ENCODE data around the gene TMPRSS11A. TPM values are rescaled to one million over a fixed set of nuclear protein-coding genes. Genes with fewer than 3 reads are reported as not detected.

The TMPRSS11A gene
- total RNA-seq, 4 donors from 2014 or later, result not detected

DNA sequence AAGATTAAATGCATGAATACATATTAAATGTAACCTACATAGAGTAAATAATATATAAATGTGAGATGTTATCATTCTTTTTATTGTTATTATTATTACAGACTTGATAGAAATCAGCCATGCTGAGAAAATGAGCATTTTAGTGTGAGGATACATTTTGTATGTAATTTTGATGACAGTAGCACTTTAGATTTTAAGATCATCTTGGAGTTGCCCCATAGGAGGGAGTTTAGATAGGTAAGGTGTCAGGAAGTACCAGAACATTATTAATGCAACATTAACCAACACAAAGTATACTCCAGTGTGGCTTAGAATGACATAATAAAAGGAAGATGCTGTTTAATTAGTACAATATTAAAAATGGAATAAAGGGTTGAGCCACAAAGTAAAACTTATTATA, 8.4 kb downstream of the TMPRSS11A start:
- in situ Hi-C loops (cut with MboI; ENCODE audit: low pct_ligation_motif_present in 1 of 4, low pct_unique_long_range_greater_than_20kb in 1 of 4, low sequenced_read_pairs in 3 of 4) (no loop called here), intact Hi-C loops (cut with DNase I; ENCODE audit: low total_unique reads) (no loop called here)
- Histone ChIP-seq H3K27ac (no peak overlapping the region), H3K4me1 (no peaks in the 10 kb centered on the region), H3K36me3 (no peaks in the 10 kb centered on the region), H3K4me3 (no peak overlapping the region), H3K9me3 (no peaks in the 10 kb centered on the region), H3K27me3 (no peaks in the 10 kb centered on the region)
- DNase-seq, result no peak
- TF ChIP-seq, protein P1, sequence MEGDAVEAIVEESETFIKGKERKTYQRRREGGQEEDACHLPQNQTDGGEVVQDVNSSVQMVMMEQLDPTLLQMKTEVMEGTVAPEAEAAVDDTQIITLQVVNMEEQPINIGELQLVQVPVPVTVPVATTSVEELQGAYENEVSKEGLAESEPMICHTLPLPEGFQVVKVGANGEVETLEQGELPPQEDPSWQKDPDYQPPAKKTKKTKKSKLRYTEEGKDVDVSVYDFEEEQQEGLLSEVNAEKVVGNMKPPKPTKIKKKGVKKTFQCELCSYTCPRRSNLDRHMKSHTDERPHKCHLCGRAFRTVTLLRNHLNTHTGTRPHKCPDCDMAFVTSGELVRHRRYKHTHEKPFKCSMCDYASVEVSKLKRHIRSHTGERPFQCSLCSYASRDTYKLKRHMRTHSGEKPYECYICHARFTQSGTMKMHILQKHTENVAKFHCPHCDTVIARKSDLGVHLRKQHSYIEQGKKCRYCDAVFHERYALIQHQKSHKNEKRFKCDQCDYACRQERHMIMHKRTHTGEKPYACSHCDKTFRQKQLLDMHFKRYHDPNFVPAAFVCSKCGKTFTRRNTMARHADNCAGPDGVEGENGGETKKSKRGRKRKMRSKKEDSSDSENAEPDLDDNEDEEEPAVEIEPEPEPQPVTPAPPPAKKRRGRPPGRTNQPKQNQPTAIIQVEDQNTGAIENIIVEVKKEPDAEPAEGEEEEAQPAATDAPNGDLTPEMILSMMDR (IDR thresholded peaks at IDR 0.05), result no peak
- TF ChIP-seq EP300 (IDR thresholded peaks at IDR 0.05; ENCODE audit: low read depth) (no peak), POLR2A (IDR thresholded peaks at IDR 0.05) (no peak), POLR2AphosphoS5 (IDR thresholded peaks at IDR 0.05) (no peak)

DNA sequence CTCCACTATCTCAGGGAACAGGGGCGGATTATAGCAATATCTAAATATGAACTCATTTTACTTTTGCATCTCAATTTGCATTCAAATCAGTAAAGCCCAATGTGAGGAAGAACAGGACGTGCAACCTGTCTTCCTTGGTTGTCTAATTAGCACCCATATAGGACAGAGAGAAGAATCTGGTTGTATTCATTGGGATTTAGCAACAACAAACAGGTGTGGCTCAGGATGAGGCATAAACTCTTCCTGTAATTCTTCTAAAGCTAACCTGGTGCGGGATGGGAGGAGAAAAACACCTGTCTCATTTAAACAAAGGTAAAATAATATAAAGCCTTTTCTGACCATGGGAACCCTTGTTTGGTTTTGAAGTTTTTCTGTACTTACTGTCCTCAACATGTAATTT, 22.2 kb downstream of the TMPRSS11A start:
- Histone ChIP-seq H3K27ac (no peak overlapping the region), H3K36me3 (no peaks in the 10 kb centered on the region), H3K4me1 (no peaks in the 10 kb centered on the region), H3K27me3 (no peaks in the 10 kb centered on the region), H3K9me3 (no peaks in the 10 kb centered on the region), H3K4me3 (no peak overlapping the region)
- TF ChIP-seq, protein P1 (IDR thresholded peaks at IDR 0.05), result no peak
- no peak for TF ChIP-seq POLR2AphosphoS5 (IDR thresholded peaks at IDR 0.05)
- TF ChIP-seq EP300 (IDR thresholded peaks at IDR 0.05; ENCODE audit: low read depth), result no peak
- TF ChIP-seq POLR2A (IDR thresholded peaks at IDR 0.05), result no peak
- 54 to 64% methylated on average over 1 to 3 of the region's 3 CpGs for WGBS, 2 donors (ENCODE audit: low coverage in 1 of 2)
- in situ Hi-C loops (cut with MboI; ENCODE audit: low pct_ligation_motif_present in 1 of 4, low pct_unique_long_range_greater_than_20kb in 1 of 4, low sequenced_read_pairs in 3 of 4) (no loop called here), intact Hi-C loops (cut with DNase I; ENCODE audit: low total_unique reads) (no loop called here)
- no peak for DNase-seq

DNA sequence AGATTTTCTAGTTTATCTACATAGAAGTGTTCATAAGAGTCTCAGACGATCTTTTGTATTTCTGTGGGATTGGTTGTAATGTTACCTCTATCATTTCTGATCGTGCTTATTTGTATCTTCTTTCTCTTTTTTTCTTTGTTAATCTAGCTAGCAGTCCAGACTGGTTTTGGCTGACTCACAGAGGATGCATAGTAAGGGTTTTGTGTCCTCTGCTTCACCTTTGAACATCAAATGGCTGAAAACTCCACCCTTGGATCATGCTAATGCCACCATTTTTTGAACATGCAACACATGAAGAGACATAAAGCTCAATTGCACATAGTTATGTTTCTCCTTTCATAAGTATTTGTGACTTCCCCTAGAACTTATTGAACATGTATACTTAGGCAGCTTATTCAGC, 22.8 kb downstream of the TMPRSS11A start:
- intact Hi-C loops (cut with DNase I; ENCODE audit: low total_unique reads), result no loop called here
- Histone ChIP-seq H3K4me1 (no peaks in the 10 kb centered on the region), H3K27me3 (no peaks in the 10 kb centered on the region), H3K27ac (no peak overlapping the region), H3K4me3 (no peak overlapping the region), H3K36me3 (no peaks in the 10 kb centered on the region), H3K9me3 (no peaks in the 10 kb centered on the region)
- WGBS, 2 donors (ENCODE audit: low coverage in 1 of 2), result 81 to 85% methylated on average over 2 of the region's 2 CpGs
- TF ChIP-seq, protein P1 (IDR thresholded peaks at IDR 0.05), result no peak
- TF ChIP-seq POLR2A (IDR thresholded peaks at IDR 0.05), result no peak
- TF ChIP-seq POLR2AphosphoS5 (IDR thresholded peaks at IDR 0.05), result no peak
- no peak for TF ChIP-seq EP300 (IDR thresholded peaks at IDR 0.05; ENCODE audit: low read depth)
- no peak for DNase-seq
- in situ Hi-C loops (cut with MboI; ENCODE audit: low pct_ligation_motif_present in 1 of 4, low pct_unique_long_range_greater_than_20kb in 1 of 4, low sequenced_read_pairs in 3 of 4), result no loop called here

DNA sequence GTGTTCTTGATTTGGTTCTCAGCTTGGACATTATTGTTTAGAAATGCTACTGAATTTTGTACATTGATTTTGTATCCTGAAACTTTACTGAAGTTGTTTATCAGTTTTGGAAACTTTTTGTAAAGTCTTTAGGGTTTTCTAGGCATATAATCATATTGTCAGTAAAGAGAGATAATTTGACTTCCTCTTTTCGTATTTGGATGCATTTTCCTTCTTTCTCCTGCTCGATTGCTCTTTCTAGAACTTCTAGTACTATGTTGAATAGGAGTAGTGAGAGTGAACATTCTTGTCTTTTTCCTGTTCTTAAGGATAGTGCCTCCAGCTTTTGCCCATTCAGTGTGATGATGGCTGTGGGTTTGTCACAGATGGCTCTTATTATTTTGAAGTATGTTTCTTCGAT, 24.1 kb downstream of the TMPRSS11A start:
- intact Hi-C loops (cut with DNase I; ENCODE audit: low total_unique reads), result no loop called here
- no peaks in the 10 kb centered on the region for H3K9me3 ChIP-seq
- no peak overlapping the region for H3K27ac ChIP-seq
- H3K4me1 ChIP-seq, result no peaks in the 10 kb centered on the region
- no peaks in the 10 kb centered on the region for H3K36me3 ChIP-seq
- in situ Hi-C loops (cut with MboI; ENCODE audit: low pct_ligation_motif_present in 1 of 4, low pct_unique_long_range_greater_than_20kb in 1 of 4, low sequenced_read_pairs in 3 of 4), result no loop called here
- WGBS, 2 donors (ENCODE audit: low coverage in 1 of 2), result 71 to 79% methylated on average over 3 of the region's 3 CpGs
- TF ChIP-seq POLR2AphosphoS5 (IDR thresholded peaks at IDR 0.05), result no peak
- TF ChIP-seq EP300 (IDR thresholded peaks at IDR 0.05; ENCODE audit: low read depth), result no peak
- TF ChIP-seq POLR2A (IDR thresholded peaks at IDR 0.05), result no peak
- no peak for DNase-seq
- H3K27me3 ChIP-seq, result no peaks in the 10 kb centered on the region
- H3K4me3 ChIP-seq, result no peak overlapping the region

DNA sequence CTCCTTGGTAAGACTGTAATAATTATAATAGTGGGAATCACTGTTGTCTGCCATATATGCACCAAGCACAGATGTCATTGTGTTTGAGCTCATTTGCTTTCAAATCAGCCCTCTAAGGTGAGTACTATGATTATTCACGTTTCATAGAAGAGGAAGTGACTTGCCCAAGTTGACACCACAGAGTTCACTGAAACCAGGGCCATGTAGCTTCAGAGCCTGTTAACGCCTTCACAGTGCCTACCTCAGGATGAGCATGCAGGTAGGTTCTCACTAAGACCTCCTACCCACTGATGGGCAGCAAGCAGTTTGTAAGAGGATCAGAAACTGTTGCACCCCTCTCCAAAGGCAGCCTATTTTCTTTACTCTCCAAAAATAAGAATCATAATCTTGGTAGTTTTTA, 27.4 kb downstream of the TMPRSS11A start:
- TF ChIP-seq POLR2AphosphoS5 (IDR thresholded peaks at IDR 0.05) (no peak), EP300 (IDR thresholded peaks at IDR 0.05; ENCODE audit: low read depth) (no peak), POLR2A (IDR thresholded peaks at IDR 0.05) (no peak)
- TF ChIP-seq, protein P1 (IDR thresholded peaks at IDR 0.05), result no peak
- in situ Hi-C loops (cut with MboI; ENCODE audit: low pct_ligation_motif_present in 1 of 4, low pct_unique_long_range_greater_than_20kb in 1 of 4, low sequenced_read_pairs in 3 of 4) (no loop called here), intact Hi-C loops (cut with DNase I; ENCODE audit: low total_unique reads) (no loop called here)
- H3K36me3 ChIP-seq, result no peaks in the 10 kb centered on the region
- H3K27me3 ChIP-seq, result no peaks in the 10 kb centered on the region
- DNase-seq, result no peak
- no peaks in the 10 kb centered on the region for H3K4me1 ChIP-seq
- H3K27ac ChIP-seq, result no peak overlapping the region
- 39 to 60% methylated on average over 1 to 2 of the region's 2 CpGs for WGBS, 2 donors (ENCODE audit: low coverage in 1 of 2)
- H3K9me3 ChIP-seq, result no peaks in the 10 kb centered on the region
- no peak overlapping the region for H3K4me3 ChIP-seq
